Neuronal stem cell (in vitro differentiated cells): ENCODE results near the gene ZBTB20.

Experiments used
- DNase-seq: peaks from one replicate; pipeline ENCODE4 v3.0.0-alpha.2; 2013; ENCODE audit warnings: low spot score
- H2AFZ ChIP-seq: one replicate; pipeline ENCODE4 v1.6.1; 2013; ENCODE audit warnings: mild to moderate bottlenecking, low read length, inconsistent platforms
- H2AK5ac ChIP-seq: 2 replicates; pipeline ENCODE4 v1.6.1; 2013; ENCODE audit warnings: low read depth, mild to moderate bottlenecking, inconsistent platforms, low read length, moderate library complexity, mixed read lengths
- H2BK120ac ChIP-seq: 2 replicates; pipeline ENCODE4 v1.6.1; 2013; ENCODE audit warnings: low read depth, mild to moderate bottlenecking, inconsistent platforms, low read length, moderate library complexity, mixed read lengths
- H2BK12ac ChIP-seq: one replicate; pipeline ENCODE4 v1.6.1; 2013; ENCODE audit warnings: low read length, inconsistent platforms
- H2BK15ac ChIP-seq: 2 replicates; pipeline ENCODE4 v1.6.1; 2013; ENCODE audit warnings: mild to moderate bottlenecking, low read length, inconsistent platforms, mixed read lengths
- H2BK5ac ChIP-seq: one replicate; pipeline ENCODE4 v1.6.1; 2013; ENCODE audit warnings: inconsistent platforms, mild to moderate bottlenecking, low read length, moderate library complexity
- H3K14ac ChIP-seq: one replicate; pipeline ENCODE4 v1.6.1; 2013; ENCODE audit warnings: low read length, inconsistent platforms
- H3K18ac ChIP-seq: 2 replicates; pipeline ENCODE4 v1.6.1; 2013; ENCODE audit warnings: low read length, inconsistent platforms
- H3K23ac ChIP-seq: 2 replicates; pipeline ENCODE4 v1.6.1; 2013; ENCODE audit warnings: low read depth, mild to moderate bottlenecking, mixed read lengths, low read length, inconsistent platforms; ENCODE audit not compliant: poor library complexity
- H3K27ac ChIP-seq: replicated peaks from 3 replicates; pipeline ENCODE4 v1.5.1; 2013; ENCODE audit warnings: low read length, inconsistent platforms
- H3K27me3 ChIP-seq, 3 experiments: 2 replicates each; pipeline ENCODE4 v1.6.1; 2013; ENCODE audit warnings: low read length in 3 of 3, mild to moderate bottlenecking in 2 of 3, inconsistent platforms in 1 of 3, low read depth in 1 of 3, mixed read lengths in 1 of 3, moderate library complexity in 1 of 3; ENCODE audit not compliant: control insufficient read depth in 3 of 3, insufficient read depth in 3 of 3
- H3K36me3 ChIP-seq, 2 donors: replicated peaks in 1 of 2; 2 replicates each; pipeline ENCODE4 v1.6.1; 2013; ENCODE audit warnings: low read length in 2 of 2; ENCODE audit not compliant: control insufficient read depth in 2 of 2, insufficient read depth in 2 of 2
- H3K4ac ChIP-seq: 2 replicates; pipeline ENCODE4 v1.6.1; 2013; ENCODE audit warnings: inconsistent platforms, mild to moderate bottlenecking, low read length, moderate library complexity
- H3K4me1 ChIP-seq, 2 donors: 1 replicate in 1 of 2; 2 replicates in 1 of 2; pipeline ENCODE4 v1.6.1; 2013; ENCODE audit warnings: low read length in 2 of 2, low read depth in 1 of 2; ENCODE audit not compliant: control insufficient read depth in 2 of 2, insufficient read depth in 1 of 2
- H3K4me2 ChIP-seq: one replicate; pipeline ENCODE4 v1.6.1; 2013; ENCODE audit warnings: mild to moderate bottlenecking, low read length, inconsistent platforms; ENCODE audit not compliant: insufficient read depth, poor library complexity, severe bottlenecking
- H3K4me3 ChIP-seq, 2 donors: 2 replicates each; pipeline ENCODE4 v1.5.1; 2013; ENCODE audit warnings: low read length in 2 of 2, mild to moderate bottlenecking in 2 of 2, inconsistent platforms in 1 of 2, moderate library complexity in 1 of 2
- H3K79me1 ChIP-seq: one replicate; pipeline ENCODE4 v1.6.1; 2013; ENCODE audit warnings: low read depth, mild to moderate bottlenecking, inconsistent platforms, low read length, moderate library complexity
- H3K9ac ChIP-seq: one replicate; pipeline ENCODE4 v1.6.1; 2013; ENCODE audit warnings: mild to moderate bottlenecking, low read depth, low read length, inconsistent platforms; ENCODE audit not compliant: poor library complexity
- H3K9me3 ChIP-seq, 2 donors: replicated peaks in 1 of 2; 2 replicates each; pipeline versions ENCODE3 to v1.6.1; 2013; ENCODE audit warnings: low read length in 2 of 2, mild to moderate bottlenecking in 2 of 2, inconsistent platforms in 1 of 2, low read depth in 1 of 2, mixed read lengths in 1 of 2, moderate library complexity in 1 of 2; ENCODE audit not compliant: control insufficient read depth in 2 of 2, insufficient read depth in 1 of 2
- H4K8ac ChIP-seq: one replicate; pipeline ENCODE4 v1.6.1; 2013; ENCODE audit warnings: low read depth, mild to moderate bottlenecking, inconsistent platforms, low read length, moderate library complexity
- H4K91ac ChIP-seq: one replicate; pipeline ENCODE4 v1.6.1; 2013; ENCODE audit warnings: low read length, low read depth, mild to moderate bottlenecking, inconsistent platforms; ENCODE audit not compliant: poor library complexity
- WGBS, 2 donors: extraction: QIAGEN DNeasy Blood & Tissue Kit; methylation state at CpG; one replicate each; pipeline ENCODE4 v1.1.7; 2013; ENCODE audit warnings: missing lambda C conversion rate in 2 of 2, mixed read lengths in 1 of 2; ENCODE audit not compliant: insufficient read length in 2 of 2, insufficient replicate concordance in 1 of 2; ENCODE audit errors: extremely low coverage in 2 of 2; 5-methylcytosine and 5-hydroxymethylcytosine counted together

The ZBTB20 gene

GRCh38 chr3:114864970-114865369 lies 282.1 kb downstream of the ZBTB20 start:
- Histone ChIP-seq H3K79me1 (no peaks in the 10 kb centered on the region), H4K91ac (no peak overlapping the region), H3K27me3 (no peaks in the 10 kb centered on the region), H3K4ac (no peak overlapping the region), H2AFZ (no peak overlapping the region), H2BK5ac (no peak overlapping the region), H3K9me3 (no peaks in the 10 kb centered on the region), H3K27ac (no peak overlapping the region), H2BK15ac (no peak overlapping the region), H3K18ac (no peak overlapping the region), H2BK12ac (no peak overlapping the region), H3K23ac (no peak overlapping the region), H3K4me3 (no peak overlapping the region), H3K36me3 (no peaks in the 10 kb centered on the region), H2BK120ac (no peak overlapping the region), H4K8ac (no peak overlapping the region), H3K4me2 (no peak overlapping the region), H3K4me1 (no peaks in the 10 kb centered on the region), H3K9ac (no peak overlapping the region), H2AK5ac (no peak overlapping the region), H3K14ac (no peak overlapping the region)
- no CpG with 5 or more reads among the region's 2 CpGs for WGBS, 2 donors
- DNase-seq, result no peak

GRCh38 chr3:114863848-114864247 lies 283.2 kb downstream of the ZBTB20 start:
- no peak overlapping the region for H4K91ac ChIP-seq
- no peaks in the 10 kb centered on the region for H3K27me3 ChIP-seq
- no peak overlapping the region for H3K4me3 ChIP-seq
- no peak overlapping the region for H3K14ac ChIP-seq
- H3K27ac ChIP-seq, result no peak overlapping the region
- WGBS, 2 donors, result no CpG with 5 or more reads among the region's 1 CpG
- H2BK15ac ChIP-seq, result no peak overlapping the region
- no peaks in the 10 kb centered on the region for H3K79me1 ChIP-seq
- H3K36me3 ChIP-seq, result no peaks in the 10 kb centered on the region
- no peak for DNase-seq
- no peak overlapping the region for H3K23ac ChIP-seq
- no peak overlapping the region for H3K9ac ChIP-seq
- H2BK12ac ChIP-seq, result no peak overlapping the region
- no peak overlapping the region for H2AFZ ChIP-seq
- H3K18ac ChIP-seq, result no peak overlapping the region
- no peak overlapping the region for H2BK120ac ChIP-seq
- H3K4ac ChIP-seq, result no peak overlapping the region
- no peak overlapping the region for H2BK5ac ChIP-seq
- no peak overlapping the region for H4K8ac ChIP-seq
- H2AK5ac ChIP-seq, result no peak overlapping the region
- H3K4me2 ChIP-seq, result no peak overlapping the region
- H3K9me3 ChIP-seq, result no peaks in the 10 kb centered on the region
- no peaks in the 10 kb centered on the region for H3K4me1 ChIP-seq

GRCh38 chr3:114861666-114862065 lies 285.4 kb downstream of the ZBTB20 start:
- DNase-seq, result no peak
- Histone ChIP-seq H2BK15ac (no peak overlapping the region), H4K8ac (no peak overlapping the region), H3K36me3 (no peaks in the 10 kb centered on the region), H2BK120ac (no peak overlapping the region), H3K4me3 (no peak overlapping the region), H3K27me3 (no peaks in the 10 kb centered on the region), H3K9me3 (no peaks in the 10 kb centered on the region), H2AK5ac (no peak overlapping the region), H3K4ac (no peak overlapping the region), H3K4me1 (peaks cover 3 to 6% of the 10 kb centered on the region in 2 donors), H2BK12ac (no peak overlapping the region), H3K18ac (no peak overlapping the region), H3K4me2 (no peak overlapping the region), H3K79me1 (no peaks in the 10 kb centered on the region), H2AFZ (no peak overlapping the region), H4K91ac (no peak overlapping the region), H3K9ac (no peak overlapping the region), H3K23ac (no peak overlapping the region), H3K27ac (no peak overlapping the region), H2BK5ac (no peak overlapping the region), H3K14ac (no peak overlapping the region)
- no CpG with 5 or more reads among the region's 2 CpGs for whole genome bisulfite sequencing, 2 donors

- H3K4ac ChIP-seq, result no peak overlapping the region
- H2AFZ ChIP-seq, result no peak overlapping the region
- no peak overlapping the region for H3K18ac ChIP-seq
- no peak overlapping the region for H3K14ac ChIP-seq
- no CpG with 5 or more reads among the region's 2 CpGs for WGBS, 2 donors
- no peak overlapping the region for H3K9ac ChIP-seq
- H3K4me3 ChIP-seq, result no peak overlapping the region
- H3K27me3 ChIP-seq, result no peaks in the 10 kb centered on the region
- H4K8ac ChIP-seq, result no peak overlapping the region
- peaks cover 3 to 6% of the 10 kb centered on the region in 2 donors for H3K4me1 ChIP-seq
- no peak overlapping the region for H2BK15ac ChIP-seq
- no peak overlapping the region for H2BK120ac ChIP-seq
- H4K91ac ChIP-seq, result no peak overlapping the region
- no peak for DNase-seq
- no peak overlapping the region for H3K27ac ChIP-seq
- no peaks in the 10 kb centered on the region for H3K9me3 ChIP-seq
- no peaks in the 10 kb centered on the region for H3K79me1 ChIP-seq
- no peak overlapping the region for H2BK12ac ChIP-seq
- no peak overlapping the region for H3K23ac ChIP-seq
- no peak overlapping the region for H3K4me2 ChIP-seq
- no peaks in the 10 kb centered on the region for H3K36me3 ChIP-seq
- no peak overlapping the region for H2BK5ac ChIP-seq
- H2AK5ac ChIP-seq, result no peak overlapping the region
Observed at GRCh38 chr3:114860531-114860930, 286.6 kb downstream of the ZBTB20 start.
